Right kidney (tissue), 1 donor: ENCODE measurements around the gene DEUP1.

Source experiments
- DNase-seq: peaks from one replicate; pipeline ENCODE4 v3.0.0-alpha.2; 2016

DEUP1 gene

GRCh38 chr11:93480256-93480655 is 149.7 kb downstream of the DEUP1 start:
- DNase-seq, result no peak

GRCh38 chr11:93480756-93481155 is 150.2 kb downstream of the DEUP1 start:
- no peak for DNase-seq

- no peak for DNase-seq
Observed at GRCh38 chr11:93481279-93481678, 150.7 kb downstream of the DEUP1 start.

GRCh38 chr11:93481696-93482095 is 151.2 kb downstream of the DEUP1 start:
- no peak for DNase-seq

GRCh38 chr11:93482556-93482955 is 152.0 kb downstream of the DEUP1 start:
- no peak for DNase-seq

- DNase-seq, result no peak
Observed at GRCh38 chr11:93484716-93485115, 154.2 kb downstream of the DEUP1 start.

GRCh38 chr11:93485983-93486382 is 155.4 kb downstream of the DEUP1 start:
- no peak for DNase-seq

GRCh38 chr11:93487032-93487483 is 156.5 kb downstream of the DEUP1 start:
- DNase-seq, result no peak
